ENCODE data around the gene MYPN. TPM values are rescaled to one million over a fixed set of nuclear protein-coding genes. Genes with fewer than 3 reads are reported as not detected.
A peak's percentile ranks its signal among the peaks of the same experiment; 100 is the strongest.

Gene MYPN
- polyA plus RNA-seq, 4 donors: under 0.01 to 0.54 (median 0.12) TPM

DNA sequence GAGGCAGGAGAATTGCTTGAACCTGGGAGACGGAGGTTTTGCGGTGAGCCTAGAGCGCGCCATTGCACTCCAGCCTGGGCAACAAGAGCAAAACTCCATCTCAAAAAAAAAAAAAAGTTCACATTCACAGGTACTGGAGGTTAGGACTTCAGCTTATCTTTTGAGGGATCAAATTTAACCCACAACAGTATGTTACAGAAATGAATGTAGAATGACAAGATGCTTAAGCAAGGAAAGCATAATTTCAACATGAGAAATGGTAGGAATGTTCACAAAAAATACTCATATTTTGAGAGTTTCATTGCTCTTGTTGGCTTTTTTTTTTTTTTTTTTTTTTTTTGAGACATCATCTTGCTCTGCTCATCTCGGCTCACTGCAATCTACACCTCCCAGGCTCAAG is 32.3 kb upstream of the MYPN start:
- DNase-seq (no peak), FAIRE-seq (no peak)
- Histone ChIP-seq H3K4me3 (ENCODE audit: low read depth in 1 of 3, low read length in 3 of 3) (no peak overlapping the region), H3K36me3 (ENCODE audit: control insufficient read depth in 3 of 3, insufficient read depth in 2 of 3, low read depth in 1 of 3, low read length in 3 of 3) (no peaks in the 10 kb centered on the region), H3K9me3 (ENCODE audit: control insufficient read depth in 2 of 2, insufficient read depth in 1 of 2, low read depth in 1 of 2, low read length in 1 of 2) (no peaks in the 10 kb centered on the region), H3K4me1 (ENCODE audit: control insufficient read depth in 3 of 3, insufficient read depth in 2 of 3, low read depth in 1 of 3, low read length in 2 of 3) (peaks cover 0 to 5% (median 3%) of the 10 kb centered on the region in 3 donors), H3K27me3 (ENCODE audit: control insufficient read depth in 3 of 3, insufficient read depth in 3 of 3, low read length in 3 of 3) (no peaks in the 10 kb centered on the region), H3K27ac (ENCODE audit: low read depth in 1 of 3, low read length in 2 of 3) (no peak overlapping the region)
- WGBS, 3 donors: 97 to 100% (median 98%) methylated on average over 5 of the region's 5 CpGs

DNA sequence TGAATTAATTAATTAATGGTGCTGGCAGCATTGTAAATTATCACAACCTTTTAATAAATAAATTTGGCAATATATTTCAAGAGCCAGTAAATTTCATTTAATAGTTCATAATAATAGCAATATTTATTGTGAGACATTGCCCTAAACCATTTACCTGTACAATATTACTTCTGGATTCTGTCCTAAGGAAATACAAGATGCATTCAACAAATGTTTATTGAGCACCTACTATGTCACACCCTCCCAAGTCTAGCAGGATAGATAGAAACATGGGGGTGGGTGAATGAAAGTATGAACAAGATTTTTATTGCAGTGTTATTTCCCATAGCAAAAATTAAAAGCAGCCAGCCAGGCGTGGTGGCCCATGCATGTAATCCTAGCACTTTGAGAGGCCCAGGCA is 29.9 kb upstream of the MYPN start:
- no peaks in the 10 kb centered on the region for H3K9me3 ChIP-seq (ENCODE audit: control insufficient read depth in 2 of 2, insufficient read depth in 1 of 2, low read depth in 1 of 2, low read length in 1 of 2)
- no peak for DNase-seq
- H3K27ac ChIP-seq (ENCODE audit: low read depth in 1 of 3, low read length in 2 of 3): no peak overlapping the region
- 89 to 100% (median 89%) methylated on average over 1 of the region's 1 CpG for WGBS, 3 donors
- H3K4me1 ChIP-seq (ENCODE audit: control insufficient read depth in 3 of 3, insufficient read depth in 2 of 3, low read depth in 1 of 3, low read length in 2 of 3): peaks cover 0 to 5% (median 0%) of the 10 kb centered on the region in 3 donors
- no peaks in the 10 kb centered on the region for H3K36me3 ChIP-seq (ENCODE audit: control insufficient read depth in 3 of 3, insufficient read depth in 2 of 3, low read depth in 1 of 3, low read length in 3 of 3)
- no peak overlapping the region for H3K4me3 ChIP-seq (ENCODE audit: low read depth in 1 of 3, low read length in 3 of 3)
- no peaks in the 10 kb centered on the region for H3K27me3 ChIP-seq (ENCODE audit: control insufficient read depth in 3 of 3, insufficient read depth in 3 of 3, low read length in 3 of 3)
- no peak for FAIRE-seq

DNA sequence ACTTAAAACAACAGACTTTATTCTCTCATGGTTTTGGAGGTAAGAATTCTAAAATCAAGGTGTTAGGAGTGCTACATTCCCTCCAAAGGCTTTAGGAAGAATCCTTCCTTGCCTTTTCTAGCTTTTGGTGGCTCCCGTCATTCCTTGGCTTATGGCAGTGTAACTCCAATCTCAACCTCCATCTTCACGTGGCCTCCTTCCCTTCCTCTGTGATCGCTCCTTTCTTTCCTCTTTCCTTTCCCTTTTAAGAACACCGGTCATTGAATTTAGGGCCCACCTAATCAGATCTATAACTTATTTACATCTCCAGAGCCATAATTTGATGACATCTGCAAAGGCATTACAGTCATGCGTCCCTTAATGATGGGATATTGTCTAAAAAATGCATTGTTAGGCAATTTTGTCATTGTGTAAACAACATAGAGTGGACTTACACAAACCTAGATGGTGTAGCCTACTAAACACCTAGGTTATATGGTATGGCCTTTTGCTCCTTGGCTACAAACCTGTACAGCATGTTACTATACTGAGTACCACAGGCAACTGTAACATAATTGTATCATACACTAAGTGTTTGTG is 28.3 kb upstream of the MYPN start:
- Histone ChIP-seq H3K27me3 (ENCODE audit: control insufficient read depth in 3 of 3, insufficient read depth in 3 of 3, low read length in 3 of 3) (no peaks in the 10 kb centered on the region), H3K27ac (ENCODE audit: low read depth in 1 of 3, low read length in 2 of 3) (no peak overlapping the region), H3K4me3 (ENCODE audit: low read depth in 1 of 3, low read length in 3 of 3) (no peak overlapping the region), H3K36me3 (ENCODE audit: control insufficient read depth in 3 of 3, insufficient read depth in 2 of 3, low read depth in 1 of 3, low read length in 3 of 3) (no peaks in the 10 kb centered on the region), H3K4me1 (ENCODE audit: control insufficient read depth in 3 of 3, insufficient read depth in 2 of 3, low read depth in 1 of 3, low read length in 2 of 3) (no peaks in the 10 kb centered on the region), H3K9me3 (ENCODE audit: control insufficient read depth in 2 of 2, insufficient read depth in 1 of 2, low read depth in 1 of 2, low read length in 1 of 2) (no peaks in the 10 kb centered on the region)
- no peak for DNase-seq
- 81 to 84% (median 83%) methylated on average over 5 of the region's 5 CpGs for WGBS, 3 donors
- no peak for FAIRE-seq

- no peaks in the 10 kb centered on the region for H3K4me1 ChIP-seq (ENCODE audit: control insufficient read depth in 3 of 3, insufficient read depth in 2 of 3, low read depth in 1 of 3, low read length in 2 of 3)
- H3K4me3 ChIP-seq (ENCODE audit: low read depth in 1 of 3, low read length in 3 of 3): no peak overlapping the region
- no peak overlapping the region for H3K27ac ChIP-seq (ENCODE audit: low read depth in 1 of 3, low read length in 2 of 3)
- no peaks in the 10 kb centered on the region for H3K9me3 ChIP-seq (ENCODE audit: control insufficient read depth in 2 of 2, insufficient read depth in 1 of 2, low read depth in 1 of 2, low read length in 1 of 2)
- WGBS, 3 donors: 80 to 86% (median 85%) methylated on average over 6 of the region's 6 CpGs
- H3K27me3 ChIP-seq (ENCODE audit: control insufficient read depth in 3 of 3, insufficient read depth in 3 of 3, low read length in 3 of 3): no peaks in the 10 kb centered on the region
- FAIRE-seq (no peak), DNase-seq (no peak)
- no peaks in the 10 kb centered on the region for H3K36me3 ChIP-seq (ENCODE audit: control insufficient read depth in 3 of 3, insufficient read depth in 2 of 3, low read depth in 1 of 3, low read length in 3 of 3)
These were observed 27.4 kb upstream of the MYPN start for GRCh38 chr10:68081916-68082315.

DNA sequence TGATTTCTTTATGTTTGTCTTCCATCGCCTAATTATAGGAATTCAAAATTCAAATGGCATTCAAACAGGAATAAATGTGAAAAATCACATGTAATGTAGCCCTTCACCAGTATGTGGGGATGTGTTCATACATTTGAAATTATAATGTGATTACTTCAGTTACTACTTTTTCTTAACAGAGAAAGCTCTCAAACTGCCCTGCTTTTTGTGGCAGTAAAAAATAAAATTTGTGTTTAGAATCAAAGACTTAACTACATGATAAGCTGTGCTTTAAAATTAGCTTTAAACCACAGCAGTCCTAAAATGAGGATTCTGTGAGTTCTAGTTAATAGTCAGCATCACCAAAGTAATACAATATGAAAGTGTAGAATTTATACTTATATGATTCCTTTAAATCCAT is 26.4 kb upstream of the MYPN start:
- Histone ChIP-seq H3K27me3 (ENCODE audit: control insufficient read depth in 3 of 3, insufficient read depth in 3 of 3, low read length in 3 of 3) (peaks cover 0 to 4% (median 0%) of the 10 kb centered on the region in 3 donors), H3K9me3 (ENCODE audit: control insufficient read depth in 2 of 2, insufficient read depth in 1 of 2, low read depth in 1 of 2, low read length in 1 of 2) (no peaks in the 10 kb centered on the region), H3K36me3 (ENCODE audit: control insufficient read depth in 3 of 3, insufficient read depth in 2 of 3, low read depth in 1 of 3, low read length in 3 of 3) (no peaks in the 10 kb centered on the region), H3K27ac (ENCODE audit: low read depth in 1 of 3, low read length in 2 of 3) (no peak overlapping the region), H3K4me3 (ENCODE audit: low read depth in 1 of 3, low read length in 3 of 3) (no peak overlapping the region), H3K4me1 (ENCODE audit: control insufficient read depth in 3 of 3, insufficient read depth in 2 of 3, low read depth in 1 of 3, low read length in 2 of 3) (no peaks in the 10 kb centered on the region)
- 32 to 51% (median 38%) methylated on average over 1 of the region's 1 CpG for WGBS, 3 donors
- no peak for FAIRE-seq
- DNase-seq: peak; percentile 12 to 27

- FAIRE-seq (no peak), DNase-seq (no peak)
- H3K36me3 ChIP-seq (ENCODE audit: control insufficient read depth in 3 of 3, insufficient read depth in 2 of 3, low read depth in 1 of 3, low read length in 3 of 3): no peaks in the 10 kb centered on the region
- no peaks in the 10 kb centered on the region for H3K4me1 ChIP-seq (ENCODE audit: control insufficient read depth in 3 of 3, insufficient read depth in 2 of 3, low read depth in 1 of 3, low read length in 2 of 3)
- 48 to 57% (median 51%) methylated on average over 1 of the region's 1 CpG for WGBS, 3 donors
- no peaks in the 10 kb centered on the region for H3K9me3 ChIP-seq (ENCODE audit: control insufficient read depth in 2 of 2, insufficient read depth in 1 of 2, low read depth in 1 of 2, low read length in 1 of 2)
- peaks cover 0 to 4% (median 0%) of the 10 kb centered on the region in 3 donors for H3K27me3 ChIP-seq (ENCODE audit: control insufficient read depth in 3 of 3, insufficient read depth in 3 of 3, low read length in 3 of 3)
- no peak overlapping the region for H3K27ac ChIP-seq (ENCODE audit: low read depth in 1 of 3, low read length in 2 of 3)
- H3K4me3 ChIP-seq (ENCODE audit: low read depth in 1 of 3, low read length in 3 of 3): no peak overlapping the region
These were observed 25.3 kb upstream of the MYPN start for GRCh38 chr10:68083953-68084352.

- Histone ChIP-seq H3K4me1 (ENCODE audit: control insufficient read depth in 3 of 3, insufficient read depth in 2 of 3, low read depth in 1 of 3, low read length in 2 of 3) (no peaks in the 10 kb centered on the region), H3K9me3 (ENCODE audit: control insufficient read depth in 2 of 2, insufficient read depth in 1 of 2, low read depth in 1 of 2, low read length in 1 of 2) (no peaks in the 10 kb centered on the region), H3K27me3 (ENCODE audit: control insufficient read depth in 3 of 3, insufficient read depth in 3 of 3, low read length in 3 of 3) (peaks cover 0 to 4% (median 0%) of the 10 kb centered on the region in 3 donors), H3K4me3 (ENCODE audit: low read depth in 1 of 3, low read length in 3 of 3) (no peak overlapping the region), H3K27ac (ENCODE audit: low read depth in 1 of 3, low read length in 2 of 3) (no peak overlapping the region), H3K36me3 (ENCODE audit: control insufficient read depth in 3 of 3, insufficient read depth in 2 of 3, low read depth in 1 of 3, low read length in 3 of 3) (no peaks in the 10 kb centered on the region)
- FAIRE-seq (no peak), DNase-seq (no peak)
- 87 to 96% (median 94%) methylated on average over 4 of the region's 4 CpGs for WGBS, 3 donors
These were observed 24.8 kb upstream of the MYPN start for GRCh38 chr10:68084469-68084868.

GRCh38 chr10:68086011-68086410 is 23.3 kb upstream of the MYPN start:
- Histone ChIP-seq H3K4me3 (ENCODE audit: low read depth in 1 of 3, low read length in 3 of 3) (no peak overlapping the region), H3K9me3 (ENCODE audit: control insufficient read depth in 2 of 2, insufficient read depth in 1 of 2, low read depth in 1 of 2, low read length in 1 of 2) (no peaks in the 10 kb centered on the region), H3K27ac (ENCODE audit: low read depth in 1 of 3, low read length in 2 of 3) (no peak overlapping the region), H3K36me3 (ENCODE audit: control insufficient read depth in 3 of 3, insufficient read depth in 2 of 3, low read depth in 1 of 3, low read length in 3 of 3) (no peaks in the 10 kb centered on the region), H3K27me3 (ENCODE audit: control insufficient read depth in 3 of 3, insufficient read depth in 3 of 3, low read length in 3 of 3) (peaks cover 0 to 4% (median 0%) of the 10 kb centered on the region in 3 donors), H3K4me1 (ENCODE audit: control insufficient read depth in 3 of 3, insufficient read depth in 2 of 3, low read depth in 1 of 3, low read length in 2 of 3) (no peaks in the 10 kb centered on the region)
- FAIRE-seq (no peak), DNase-seq (no peak)
- 63 to 70% (median 66%) methylated on average over 2 of the region's 2 CpGs for WGBS, 3 donors
